AG04450 (cell line): ENCODE results near the gene COL25A1. TPM values are rescaled to one million over a fixed set of nuclear protein-coding genes. Genes with fewer than 3 reads are reported as not detected.
"Not testable (repeated sequence)": the region's sequence is repeated elsewhere in the genome, so short reads cannot be mapped to it uniquely, and the experiment has no call there.

ENCODE experiments used
- CTCF ChIA-PET: fragments of 300-600, 350-600 bp; formaldehyde crosslinking; extraction: SDS; loops from one replicate; lab custom pipeline; 2022; ENCODE audit warnings: antibody characterized with exemption, inconsistent platforms; lab: Charles Lee
- POLR2A ChIA-PET: fragments of 350-600 bp; formaldehyde crosslinking; extraction: SDS; loops from one replicate; lab custom pipeline; 2021; ENCODE audit warnings: antibody characterized with exemption, inconsistent platforms; lab: Yijun Ruan, JAX
- DNase-seq: peaks from one replicate; pipeline ENCODE4 v3.0.0-alpha.2; 2011; ENCODE audit warnings: low read depth, low spot score
- H3K27ac ChIP-seq: one replicate; pipeline ENCODE4 v1.5.1; 2012; ENCODE audit warnings: low read depth, low read length, control low read depth
- H3K27me3 ChIP-seq: one replicate; pipeline ENCODE4 v1.6.0; 2012; ENCODE audit warnings: low read length; ENCODE audit not compliant: control insufficient read depth, insufficient read depth
- H3K4me3 ChIP-seq: 2 replicates; pipeline ENCODE4 v1.5.1; 2011; ENCODE audit warnings: mild to moderate bottlenecking, low read depth, low read length, control low read depth
- H3K9me3 ChIP-seq: 2 replicates; pipeline ENCODE4 v1.5.1; 2012; ENCODE audit warnings: low read length; ENCODE audit not compliant: control insufficient read depth, insufficient read depth
- CTCF ChIP-seq: IDR thresholded peaks from 2 replicates; pipeline ENCODE4 v1.5.1; 2011; ENCODE audit warnings: low read depth, low read length, control low read depth, inconsistent platforms
- polyA plus RNA-seq: library from polyadenylated mRNA; depleted of rRNA; stranded (reverse); fragments of >200 nt; gene quantifications from 2 replicates; pipeline ENCODE4 v1.2.3, GENCODE V29; 2011

COL25A1 gene
- polyA plus RNA-seq, 1 experiment, result not detected

DNA sequence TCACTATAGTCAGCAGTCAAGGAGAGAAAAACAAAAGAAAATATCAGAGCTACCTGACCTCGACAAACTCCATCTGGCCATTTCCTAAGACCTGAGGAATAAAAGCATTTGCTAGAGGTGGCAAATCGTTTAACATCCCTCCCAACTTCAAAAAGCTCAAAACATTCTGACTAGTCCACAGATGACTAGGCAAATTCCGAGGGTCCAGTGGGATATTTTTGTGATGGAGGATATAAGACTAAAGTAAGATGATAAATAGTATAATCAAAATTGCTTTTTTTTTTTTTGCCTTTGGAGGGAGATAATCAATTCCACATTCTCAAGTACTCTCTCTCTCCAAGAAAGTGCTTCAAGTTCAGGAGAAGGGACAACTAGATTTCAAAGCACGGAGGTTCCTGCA is 420.5 kb downstream of the COL25A1 start:
- no peak for DNase-seq
- Histone ChIP-seq H3K9me3 (no peaks in the 10 kb centered on the region), H3K27ac (no peak overlapping the region), H3K4me3 (no peak overlapping the region), H3K27me3 (no peaks in the 10 kb centered on the region)
- POLR2A ChIA-PET, result no interaction called here
- TF ChIP-seq CTCF, result no peak
- CTCF ChIA-PET, result interaction anchor here (1.6 kb wide), 1 partner anchor 21 kb away, joined by 3 read pairs; no protein-coding TSS in a partner anchor

DNA sequence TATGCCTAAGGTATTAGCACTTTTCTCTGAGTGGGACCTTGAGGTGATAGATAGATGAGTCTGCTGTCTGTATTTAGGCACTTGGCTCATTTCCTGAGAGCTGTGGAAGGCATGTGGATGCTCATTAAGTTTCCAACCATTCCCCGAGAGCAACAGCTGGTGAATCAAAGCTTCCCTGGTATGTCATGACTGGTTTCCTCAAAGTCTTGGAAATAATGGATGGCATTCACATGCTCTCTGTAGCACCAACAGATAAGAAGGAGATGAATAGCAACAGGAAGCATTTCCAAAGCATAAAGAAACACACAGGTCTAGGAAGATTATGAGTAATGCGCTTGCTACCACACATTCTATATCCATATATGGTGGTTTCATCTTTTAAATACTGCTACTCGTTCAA is 421.3 kb downstream of the COL25A1 start:
- ChIA-PET CTCF (interaction anchor here (0.8 to 1.6 kb wide), 4 partner anchors 9 to 198 kb away, joined by 3 to 5 read pairs (median 3); no protein-coding TSS in a partner anchor), POLR2A (interaction anchor here (0.6 kb wide), 1 partner anchor 32 kb away, joined by 3 read pairs; no protein-coding TSS in a partner anchor)
- Histone ChIP-seq H3K27ac (no peak overlapping the region), H3K9me3 (no peaks in the 10 kb centered on the region), H3K27me3 (no peaks in the 10 kb centered on the region), H3K4me3 (no peak overlapping the region)
- no peak for TF ChIP-seq CTCF
- peak; percentile 59 for DNase-seq

- Histone ChIP-seq H3K27ac (no peak overlapping the region), H3K27me3 (no peaks in the 10 kb centered on the region), H3K9me3 (no peaks in the 10 kb centered on the region), H3K4me3 (no peak overlapping the region)
- POLR2A ChIA-PET, result no interaction called here
- no peak for DNase-seq
- CTCF ChIA-PET, result interaction anchor here (0.6 kb wide), 1 partner anchor 952 kb away, joined by 3 read pairs; no protein-coding TSS in a partner anchor
- TF ChIP-seq CTCF, result no peak
Observed at GRCh38 chr4:108878806-108879205, 423.7 kb downstream of the COL25A1 start.

DNA sequence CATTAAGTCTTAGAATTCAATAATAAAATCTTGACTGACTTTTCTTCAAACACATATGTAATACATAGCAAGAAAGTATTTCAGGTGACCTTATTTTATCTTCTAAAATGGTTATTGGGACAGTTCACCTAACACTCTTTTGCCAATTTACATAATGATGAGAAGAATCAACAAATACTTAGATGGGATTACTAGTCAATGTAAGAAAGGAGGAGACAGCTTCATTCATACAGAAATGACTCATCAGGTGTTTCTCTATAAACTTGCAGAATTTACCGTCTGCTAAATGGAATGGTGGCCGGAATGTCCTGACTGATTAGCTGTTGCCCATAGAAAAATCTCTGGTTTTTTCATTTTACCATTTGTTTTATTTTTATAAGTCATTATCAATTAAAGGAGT is 424.6 kb downstream of the COL25A1 start:
- ChIA-PET CTCF (interaction anchor here (0.6 kb wide), 1 partner anchor 407 kb away, joined by 5 read pairs; no protein-coding TSS in a partner anchor), POLR2A (no interaction called here)
- TF ChIP-seq CTCF, result no peak
- no peak for DNase-seq
- H3K9me3 ChIP-seq, result no peaks in the 10 kb centered on the region
- no peak overlapping the region for H3K4me3 ChIP-seq
- H3K27ac ChIP-seq, result no peak overlapping the region
- no peaks in the 10 kb centered on the region for H3K27me3 ChIP-seq

- no peak overlapping the region for H3K4me3 ChIP-seq
- no peak for TF ChIP-seq CTCF
- no peak for DNase-seq
- H3K9me3 ChIP-seq, result no peaks in the 10 kb centered on the region
- ChIA-PET POLR2A (no interaction called here), CTCF (no interaction called here)
- H3K27me3 ChIP-seq, result no peaks in the 10 kb centered on the region
- H3K27ac ChIP-seq, result no peak overlapping the region
Observed at GRCh38 chr4:108874806-108875205, 427.7 kb downstream of the COL25A1 start.

DNA sequence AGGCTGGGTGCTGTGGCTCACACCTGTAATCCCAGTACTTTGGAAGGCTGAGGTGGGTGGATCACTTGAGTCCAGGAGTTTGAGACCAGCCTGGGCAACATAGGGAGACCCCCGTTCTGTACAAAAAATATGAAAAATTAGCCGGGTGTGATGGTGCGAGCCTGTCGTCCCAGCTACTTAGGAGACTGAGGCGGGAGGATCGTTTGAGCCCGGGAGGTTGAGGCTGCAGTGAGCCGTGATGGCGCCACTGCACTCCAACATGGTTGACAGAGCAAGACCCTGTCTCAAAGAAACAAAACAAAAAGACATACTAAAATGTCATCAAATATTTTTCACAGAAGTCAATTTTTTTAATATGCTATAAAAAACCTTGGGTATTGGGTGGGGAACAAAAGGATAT is 432.5 kb downstream of the COL25A1 start:
- H3K4me3 ChIP-seq, H3K27ac ChIP-seq, H3K9me3 ChIP-seq, H3K27me3 ChIP-seq, POLR2A ChIA-PET, DNase-seq, CTCF ChIA-PET: not testable (repeated sequence)
